Fibroblast of skin of abdomen (primary cell): Measurements from ENCODE around the gene TNRC6A.
"Not testable (repeated sequence)": the region's sequence is repeated elsewhere in the genome, so short reads cannot be mapped to it uniquely, and the experiment has no call there.

Source experiments
- DNase-seq: peaks from one replicate; pipeline ENCODE4 v3.0.0-alpha.2; 2013

TNRC6A gene

GRCh38 chr16:24761526-24761925 lies 32.1 kb downstream of the TNRC6A start:
- no peak for DNase-seq

GRCh38 chr16:24764916-24765315 lies 35.5 kb downstream of the TNRC6A start:
- DNase-seq: no peak

GRCh38 chr16:24766057-24766456 lies 36.6 kb downstream of the TNRC6A start:
- no peak for DNase-seq

GRCh38 chr16:24769806-24770205 lies 40.4 kb downstream of the TNRC6A start:
- peak; percentile 52 for DNase-seq

- DNase-seq: peak; percentile 37
These were observed 41.8 kb downstream of the TNRC6A start for GRCh38 chr16:24771132-24771778.

GRCh38 chr16:24771779-24772157 lies 42.3 kb downstream of the TNRC6A start:
- DNase-seq: no peak

GRCh38 chr16:24773771-24774427 lies 44.4 kb downstream of the TNRC6A start:
- no peak for DNase-seq

- no peak for DNase-seq
These were observed 45.1 kb downstream of the TNRC6A start for GRCh38 chr16:24774510-24774909.

GRCh38 chr16:24775455-24775854 lies 46.0 kb downstream of the TNRC6A start:
- DNase-seq: no peak

GRCh38 chr16:24776501-24777220 lies 47.2 kb downstream of the TNRC6A start:
- DNase-seq: peak; percentile 12

- DNase-seq: no peak
These were observed 49.2 kb downstream of the TNRC6A start for GRCh38 chr16:24778671-24779070.

GRCh38 chr16:24781256-24781655 lies 51.8 kb downstream of the TNRC6A start:
- DNase-seq: no peak

GRCh38 chr16:24784121-24784520 lies 54.7 kb downstream of the TNRC6A start:
- no peak for DNase-seq

GRCh38 chr16:24789881-24790280 lies 60.4 kb downstream of the TNRC6A start:
- no peak for DNase-seq

- DNase-seq: peak; percentile 9
These were observed 71.1 kb downstream of the TNRC6A start for GRCh38 chr16:24800586-24800985.

- no peak for DNase-seq
These were observed 72.4 kb downstream of the TNRC6A start for GRCh38 chr16:24801761-24802302.

GRCh38 chr16:24805484-24805883 lies 76.0 kb downstream of the TNRC6A start:
- DNase-seq: no peak

GRCh38 chr16:24807301-24807700 lies 77.8 kb downstream of the TNRC6A start:
- no peak for DNase-seq

- DNase-seq: no peak
These were observed 81.7 kb downstream of the TNRC6A start for GRCh38 chr16:24810951-24811843.

- DNase-seq: not testable (repeated sequence)
These were observed 83.4 kb downstream of the TNRC6A start for GRCh38 chr16:24812813-24813212.

- DNase-seq: no peak
These were observed 85.6 kb downstream of the TNRC6A start for GRCh38 chr16:24815021-24815420.

- no peak for DNase-seq
These were observed 87.2 kb downstream of the TNRC6A start for GRCh38 chr16:24816688-24817087.
